ENCODE results near the gene CDH19. TPM values are rescaled to one million over a fixed set of nuclear protein-coding genes. Genes with fewer than 3 reads are reported as not detected.

The CDH19 gene
- total RNA-seq, 4 donors from 2014 or later, result 0.25 to 1.5 (median 1.2) TPM

GRCh38 chr18:66555585-66555984 lies 48.3 kb downstream of the CDH19 start:
- intact Hi-C loops (cut with DNase I; ENCODE audit: low total_unique reads) (no loop called here), in situ Hi-C loops (cut with MboI; ENCODE audit: low sequenced_read_pairs in 4 of 4) (no loop called here)
- H3K36me3 ChIP-seq, result no peaks in the 10 kb centered on the region
- DNase-seq (no peak), ATAC-seq (no peak)
- no peak for TF ChIP-seq POLR2A (IDR thresholded peaks at IDR 0.05)
- TF ChIP-seq CTCF (IDR thresholded peaks at IDR 0.05 in 4 of 5, conservative IDR thresholded peaks at IDR 0.05 in 1 of 5), result no peak
- no peaks in the 10 kb centered on the region for H3K4me1 ChIP-seq
- no peaks in the 10 kb centered on the region for H3K27me3 ChIP-seq
- no peaks in the 10 kb centered on the region for H3K9me3 ChIP-seq
- no peak overlapping the region for H3K4me3 ChIP-seq
- no peak overlapping the region for H3K27ac ChIP-seq

GRCh38 chr18:66553824-66554223 lies 50.1 kb downstream of the CDH19 start:
- intact Hi-C loops (cut with DNase I; ENCODE audit: low total_unique reads) (no loop called here), in situ Hi-C loops (cut with MboI; ENCODE audit: low sequenced_read_pairs in 4 of 4) (no loop called here)

GRCh38 chr18:66550366-66550765 lies 53.5 kb downstream of the CDH19 start:
- Histone ChIP-seq H3K4me3 (no peak overlapping the region), H3K9me3 (no peaks in the 10 kb centered on the region), H3K27me3 (no peaks in the 10 kb centered on the region), H3K27ac (no peak overlapping the region), H3K4me1 (no peaks in the 10 kb centered on the region), H3K36me3 (no peaks in the 10 kb centered on the region)
- intact Hi-C loops (cut with DNase I; ENCODE audit: low total_unique reads), result no loop called here
- in situ Hi-C loops (cut with MboI; ENCODE audit: low sequenced_read_pairs in 4 of 4), result no loop called here
- no peak for ATAC-seq
- DNase-seq, result no peak
- TF ChIP-seq POLR2A (IDR thresholded peaks at IDR 0.05) (no peak), CTCF (IDR thresholded peaks at IDR 0.05 in 4 of 5, conservative IDR thresholded peaks at IDR 0.05 in 1 of 5) (no peak)

More at GRCh38 chr18:66553824-66554223, 50.1 kb downstream of the CDH19 start:
- Histone ChIP-seq H3K27me3 (no peaks in the 10 kb centered on the region), H3K4me1 (no peaks in the 10 kb centered on the region), H3K36me3 (no peaks in the 10 kb centered on the region), H3K4me3 (no peak overlapping the region), H3K9me3 (no peaks in the 10 kb centered on the region), H3K27ac (no peak overlapping the region)
- DNase-seq (no peak), ATAC-seq (no peak)
- TF ChIP-seq CTCF (IDR thresholded peaks at IDR 0.05 in 4 of 5, conservative IDR thresholded peaks at IDR 0.05 in 1 of 5) (no peak), POLR2A (IDR thresholded peaks at IDR 0.05) (no peak)

- in situ Hi-C loops (cut with MboI; ENCODE audit: low sequenced_read_pairs in 4 of 4) (loop anchor here in 1 of 4 donors (25.0 kb wide), 1 partner anchor 89 kb away; no protein-coding TSS in a partner anchor), intact Hi-C loops (cut with DNase I; ENCODE audit: low total_unique reads) (no loop called here)
- Histone ChIP-seq H3K27ac (no peak overlapping the region), H3K9me3 (no peaks in the 10 kb centered on the region), H3K27me3 (no peaks in the 10 kb centered on the region), H3K4me1 (no peaks in the 10 kb centered on the region), H3K36me3 (no peaks in the 10 kb centered on the region), H3K4me3 (no peak overlapping the region)
- TF ChIP-seq CTCF (IDR thresholded peaks at IDR 0.05 in 4 of 5, conservative IDR thresholded peaks at IDR 0.05 in 1 of 5), result no peak
- TF ChIP-seq POLR2A (IDR thresholded peaks at IDR 0.05), result no peak
- ATAC-seq, result no peak
- DNase-seq, result no peak
These were observed 55.1 kb downstream of the CDH19 start for GRCh38 chr18:66548747-66549146.

GRCh38 chr18:66534110-66534509 lies 69.8 kb downstream of the CDH19 start:
- intact Hi-C loops (cut with DNase I; ENCODE audit: low total_unique reads) (no loop called here), in situ Hi-C loops (cut with MboI; ENCODE audit: low sequenced_read_pairs in 4 of 4) (loop anchor here in 1 of 4 donors (25.0 kb wide), 1 partner anchor 103 kb away; no protein-coding TSS in a partner anchor)
- no peaks in the 10 kb centered on the region for H3K27me3 ChIP-seq

More at GRCh38 chr18:66534110-66534509, 69.8 kb downstream of the CDH19 start:
- no peaks in the 10 kb centered on the region for H3K4me1 ChIP-seq
- no peak for DNase-seq
- no peak for ATAC-seq
- no peaks in the 10 kb centered on the region for H3K9me3 ChIP-seq
- H3K36me3 ChIP-seq, result no peaks in the 10 kb centered on the region
- H3K27ac ChIP-seq, result no peak overlapping the region
- H3K4me3 ChIP-seq, result no peak overlapping the region
- TF ChIP-seq POLR2A (IDR thresholded peaks at IDR 0.05), result no peak
- TF ChIP-seq CTCF (IDR thresholded peaks at IDR 0.05 in 4 of 5, conservative IDR thresholded peaks at IDR 0.05 in 1 of 5), result no peak

Data from gastrocnemius medialis (tissue), 4 donors.